H1 (cell line): ENCODE measurements around the gene CHD3.

Experiments
- ATF2 ChIP-seq: IDR thresholded peaks from 2 replicates; pipeline ENCODE4 v1.6.1; 2012; ENCODE audit warnings: low read length, inconsistent platforms
- CEBPB ChIP-seq: IDR thresholded peaks from 2 replicates; pipeline ENCODE4 v1.6.1; 2012; ENCODE audit warnings: low read depth, low read length
- CREB1 ChIP-seq: IDR thresholded peaks from 2 replicates; pipeline ENCODE4 v1.6.1; 2012; ENCODE audit warnings: inconsistent platforms
- CTCF ChIP-seq, 3 experiments: IDR thresholded peaks; 1 replicate in 2 of 3; 2 replicates in 1 of 3; pipeline versions ENCODE4 v1.5.1 to v1.6.1; 2011; ENCODE audit warnings: low read length in 3 of 3, mild to moderate bottlenecking in 3 of 3, inconsistent platforms in 2 of 3, low read depth in 1 of 3, moderate library complexity in 1 of 3; ENCODE audit not compliant: insufficient read depth in 1 of 3; ENCODE audit errors: control extremely low read depth in 1 of 3
- EZH2 ChIP-seq: fragments of 200-600 bp; sonication (generic); IDR thresholded peaks from 2 replicates; pipeline ENCODE4 v1.7.1; 2012; ENCODE audit warnings: low read depth, mild to moderate bottlenecking, moderate library complexity, low read length, inconsistent platforms; ENCODE audit not compliant: severe bottlenecking
- GABPA ChIP-seq: IDR thresholded peaks from 2 replicates; pipeline ENCODE4 v1.6.1; 2011; ENCODE audit warnings: mild to moderate bottlenecking, low read length, moderate library complexity, borderline replicate concordance; ENCODE audit not compliant: insufficient read depth
- JUN ChIP-seq: IDR thresholded peaks from 2 replicates; pipeline ENCODE4 v1.6.1; 2011; ENCODE audit warnings: low read depth, mild to moderate bottlenecking, improper control_type of control experiment, low read length
- POLR2A ChIP-seq, 2 experiments: IDR thresholded peaks; 1 replicate in 1 of 2; 2 replicates in 1 of 2; pipeline ENCODE4 v1.6.1; 2011; ENCODE audit warnings: low read depth in 2 of 2, low read length in 2 of 2, mild to moderate bottlenecking in 2 of 2; ENCODE audit errors: control extremely low read depth in 1 of 2
- POLR2AphosphoS5 ChIP-seq: IDR thresholded peaks from 2 replicates; pipeline ENCODE4 v1.6.1; 2011; ENCODE audit warnings: low read depth, low read length
- RFX5 ChIP-seq: IDR thresholded peaks from 2 replicates; pipeline ENCODE4 v1.6.1; 2011; ENCODE audit warnings: low read depth, low read length, improper control_type of control experiment, borderline replicate concordance
- SP1 ChIP-seq: IDR thresholded peaks from 2 replicates; pipeline ENCODE4 v1.6.1; 2011; ENCODE audit warnings: low read depth, low read length
- TBP ChIP-seq: IDR thresholded peaks from 2 replicates; pipeline ENCODE4 v1.6.1; 2011; ENCODE audit warnings: low read depth, low read length, improper control_type of control experiment
- YY1 ChIP-seq: IDR thresholded peaks from 2 replicates; pipeline ENCODE4 v1.6.1; 2011; ENCODE audit warnings: low read depth, mild to moderate bottlenecking, low read length

- TF ChIP-seq CTCF (IDR thresholded peaks at IDR 0.05; ENCODE audit: control extremely low read depth in 1 of 3, insufficient read depth in 1 of 3, low read depth in 1 of 3, low read length in 3 of 3) = no peak
- no peak for TF ChIP-seq POLR2AphosphoS5
- no peak for TF ChIP-seq RFX5
- no peak for TF ChIP-seq EZH2
- TF ChIP-seq GABPA = no peak
- no peak for TF ChIP-seq CEBPB
- TF ChIP-seq POLR2A (IDR thresholded peaks at IDR 0.05; ENCODE audit: control extremely low read depth in 1 of 2, low read depth in 2 of 2, low read length in 2 of 2) = no peak
- no peak for TF ChIP-seq JUN
- no peak for TF ChIP-seq SP1
- no peak for TF ChIP-seq ATF2
- TF ChIP-seq CREB1 = no peak
- TF ChIP-seq TBP = no peak
- no peak for TF ChIP-seq YY1
Measured at GRCh38 chr17:7839876-7840261, 48.7 kb upstream of the CHD3 start.
